Measurements from ENCODE around the gene C1QTNF4.
A peak's percentile ranks its signal among the peaks of the same experiment; 100 is the strongest.

C1QTNF4 gene

GRCh38 chr11:47583844-47584243 lies 10.4 kb downstream of the C1QTNF4 start:
- no peak overlapping the region for H3K27ac ChIP-seq
- TF ChIP-seq CTCF (conservative IDR thresholded peaks at IDR 0.05) (no peak), ZFX (IDR thresholded peaks at IDR 0.05) (no peak)

DNA sequence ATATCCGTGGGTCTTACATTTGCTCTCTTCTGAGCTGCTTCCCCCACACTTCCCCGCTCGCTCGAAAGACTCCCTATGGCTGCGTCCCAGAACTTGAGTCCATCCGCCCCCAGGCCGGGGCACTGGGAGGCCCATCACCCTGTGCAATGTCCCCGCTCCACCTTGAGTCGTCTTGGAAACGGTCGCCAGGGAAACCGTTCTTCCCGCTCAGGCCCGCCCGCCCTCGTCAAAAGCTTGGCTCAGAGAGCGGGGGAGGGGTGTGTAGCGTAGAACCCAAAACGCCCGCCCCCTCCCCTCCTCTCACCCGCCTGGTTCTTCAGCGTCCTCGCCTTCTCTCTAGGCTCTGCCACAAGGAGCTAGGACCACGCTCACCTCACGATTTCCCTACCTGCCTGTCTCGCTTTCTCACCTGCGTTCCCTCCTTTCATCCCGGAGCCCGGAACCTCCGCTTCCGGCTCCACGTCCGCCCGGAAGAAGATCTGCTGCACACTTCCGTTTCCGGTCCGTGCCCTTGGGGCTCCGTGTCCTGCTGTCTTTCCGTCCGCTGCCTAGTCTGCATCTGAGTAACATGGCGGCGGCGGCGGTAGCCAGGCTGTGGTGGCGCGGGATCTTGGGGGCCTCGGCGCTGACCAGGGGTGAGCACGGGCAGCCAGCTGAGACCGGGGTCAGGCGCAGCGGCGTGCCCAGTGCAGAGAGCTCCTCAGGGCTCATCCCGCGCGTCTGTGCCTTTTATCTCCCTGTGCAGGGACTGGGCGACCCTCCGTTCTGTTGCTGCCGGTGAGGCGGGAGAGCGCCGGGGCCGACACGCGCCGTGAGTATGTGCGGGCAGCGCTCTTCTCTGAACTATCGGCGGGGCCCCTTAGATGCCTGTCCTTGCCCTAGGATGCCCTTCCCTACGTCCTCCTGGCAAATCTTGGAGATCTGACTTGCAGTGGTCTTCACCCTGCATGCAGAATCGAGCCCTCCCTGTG lies 15.4 kb downstream of the C1QTNF4 start, which contains the start of the genes KBTBD4 and NDUFS3:
Gene KBTBD4 (minus strand): TSS at position 447 of the 971 bp plus-strand sequence. CDS start 19 bp downstream, at position 428.
Gene NDUFS3 (plus strand): TSS at position 551 of the 971 bp plus-strand sequence. CDS start 18 bp downstream, at position 569.
- TF ChIP-seq CTCF (conservative IDR thresholded peaks at IDR 0.05) (no peak), ZFX (IDR thresholded peaks at IDR 0.05) (peak; percentile 59)
- H3K27ac ChIP-seq: peak within 1 kb of the TSS; percentile 98

DNA sequence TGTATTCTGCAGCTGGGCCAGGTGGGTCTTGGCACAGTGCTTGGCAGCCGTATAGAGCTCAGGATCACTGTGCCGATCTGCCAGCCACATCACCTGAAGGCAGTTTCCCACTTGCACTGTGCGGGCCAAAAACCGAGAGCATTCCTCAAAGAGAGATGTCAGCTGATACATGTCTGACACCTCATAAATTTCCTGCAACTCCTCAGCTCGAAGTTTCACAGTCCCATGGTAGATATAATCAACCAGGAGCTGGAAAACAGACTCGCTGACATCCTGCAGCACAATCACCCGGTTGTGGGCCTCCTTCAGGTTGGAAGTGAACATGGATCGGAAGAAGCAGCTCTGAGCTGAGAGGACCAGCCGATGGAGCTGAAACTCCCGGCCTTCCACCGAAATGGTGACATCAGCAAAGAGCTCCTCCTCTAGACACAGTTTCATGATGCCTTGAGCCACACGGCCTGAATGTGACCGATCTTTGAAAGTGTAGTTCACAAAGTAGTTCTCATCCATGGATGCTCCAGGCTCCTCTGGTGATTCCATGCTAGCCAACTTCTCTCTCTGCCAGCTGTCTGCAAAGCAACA lies 16.7 kb downstream of the C1QTNF4 start:
- no peak for TF ChIP-seq CTCF (conservative IDR thresholded peaks at IDR 0.05)
- no peak for TF ChIP-seq ZFX (IDR thresholded peaks at IDR 0.05)

GRCh38 chr11:47573321-47573720 lies 20.9 kb downstream of the C1QTNF4 start:
- no peak overlapping the region for H3K27ac ChIP-seq
- TF ChIP-seq CTCF (conservative IDR thresholded peaks at IDR 0.05) (no peak), ZFX (IDR thresholded peaks at IDR 0.05) (no peak)

More for the DNA sequence above, 16.7 kb downstream of the C1QTNF4 start:
- peak overlapping the region; percentile 98 for H3K27ac ChIP-seq

GRCh38 chr11:47572715-47573255 lies 21.4 kb downstream of the C1QTNF4 start:
- no peak for TF ChIP-seq ZFX (IDR thresholded peaks at IDR 0.05)
- TF ChIP-seq CTCF (conservative IDR thresholded peaks at IDR 0.05): no peak
- H3K27ac ChIP-seq: no peak overlapping the region

DNA sequence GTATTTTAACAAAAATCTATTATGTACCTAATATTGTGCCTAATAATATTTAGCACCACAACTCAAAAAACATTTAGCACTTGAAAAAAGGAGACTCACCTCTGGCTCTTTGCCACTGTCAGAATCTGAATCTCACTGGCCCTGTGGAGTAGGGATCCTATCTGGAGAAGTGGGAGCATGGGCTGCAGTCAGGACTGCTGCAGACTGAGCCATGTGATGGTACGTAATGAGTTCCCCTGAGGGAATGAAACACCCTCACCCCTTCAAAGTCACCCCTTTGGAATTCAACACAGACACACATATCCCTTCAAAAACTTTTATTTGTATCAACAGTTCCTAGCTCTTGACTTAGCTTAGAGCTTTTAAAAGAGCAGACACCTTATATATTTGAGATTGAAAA lies 22.3 kb downstream of the C1QTNF4 start:
- TF ChIP-seq CTCF (conservative IDR thresholded peaks at IDR 0.05): no peak
- no peak for TF ChIP-seq ZFX (IDR thresholded peaks at IDR 0.05)
- no peak overlapping the region for H3K27ac ChIP-seq

DNA sequence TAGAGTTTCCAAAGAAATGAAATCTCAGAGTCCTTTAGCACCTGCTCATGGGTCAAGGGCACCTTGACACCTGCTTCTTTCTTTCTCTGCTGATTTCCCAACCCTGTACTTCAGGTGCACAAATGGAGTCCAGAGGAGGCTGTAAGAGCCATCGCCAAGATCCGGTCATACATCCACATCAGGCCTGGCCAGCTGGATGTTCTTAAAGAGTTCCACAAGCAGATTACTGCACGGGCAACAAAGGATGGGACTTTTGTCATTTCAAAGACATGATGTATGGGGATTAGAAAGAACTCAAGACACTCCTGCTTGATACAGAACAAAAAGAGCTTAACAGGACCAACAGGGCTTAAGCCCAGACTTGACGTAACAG lies 22.9 kb downstream of the C1QTNF4 start:
- H3K27ac ChIP-seq: no peak overlapping the region
- TF ChIP-seq CTCF (conservative IDR thresholded peaks at IDR 0.05) (no peak), ZFX (IDR thresholded peaks at IDR 0.05) (no peak)
